K562 (cell line): ENCODE measurements around the gene RTL5.

Experiments
- MYC ChIP-seq, 2 experiments: fragments of 250-450 bp in 1 of 2; sonication (Bioruptor Pico) in 1 of 2; IDR thresholded peaks; 2 replicates each; pipeline versions ENCODE4 v1.5.1 to v1.6.1; 2012 to 2021; ENCODE audit warnings: low read depth in 2 of 2, borderline replicate concordance in 1 of 2, improper control_type of control experiment in 1 of 2, low read length in 1 of 2, mild to moderate bottlenecking in 1 of 2, moderate library complexity in 1 of 2
- ZFP30 ChIP-seq: fragments of 250-450 bp; sonication (Bioruptor Pico); IDR thresholded peaks from 2 replicates; pipeline ENCODE4 v1.8.0; 2022; ENCODE audit warnings: moderate library complexity, mild to moderate bottlenecking, inconsistent platforms, borderline replicate concordance

DNA sequence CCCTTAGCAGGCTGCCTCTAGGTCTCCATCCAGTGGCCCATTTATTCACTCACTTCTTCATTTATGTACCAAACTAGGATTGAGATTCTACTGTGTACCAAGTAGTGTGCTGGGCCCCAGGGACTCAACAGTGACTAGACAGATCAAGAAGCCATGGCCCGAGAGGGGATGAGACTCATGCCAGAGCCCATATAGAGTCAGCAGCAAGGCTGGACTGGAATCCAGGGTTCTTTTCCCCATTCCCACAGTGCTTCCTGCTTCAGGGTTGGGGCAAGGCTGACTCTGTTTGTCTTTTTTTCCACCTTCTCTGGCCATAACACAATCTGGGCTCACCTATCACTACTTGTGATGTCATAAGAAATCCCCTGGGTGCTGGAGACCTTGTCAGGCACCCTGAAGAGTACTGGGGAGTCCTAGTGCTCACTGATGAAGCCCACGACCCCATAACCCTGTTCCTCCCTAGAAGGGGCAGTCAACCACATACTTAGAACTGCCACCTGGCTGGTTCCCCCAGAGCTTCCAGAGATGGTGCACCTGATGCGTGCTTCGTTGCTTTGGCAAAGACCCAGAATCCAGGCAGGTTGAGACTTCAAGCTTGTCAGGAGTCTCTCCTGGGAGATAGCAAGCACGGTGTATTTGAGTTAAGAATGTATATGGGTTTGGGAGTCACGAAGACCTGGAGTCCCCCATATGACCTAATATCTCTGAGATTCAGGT, 6.2 kb downstream of the RTL5 start:
- TF ChIP-seq MYC (IDR thresholded peaks at IDR 0.05; ENCODE audit: low read depth, low read length) (no peak), MYC (CRISPR knock-in tag; IDR thresholded peaks at IDR 0.05; ENCODE audit: borderline replicate concordance, low read depth) (no peak), ZFP30 (no peak)
